Karpas-422 (cell line): ENCODE measurements around the gene ZSCAN2. TPM values are rescaled to one million over a fixed set of nuclear protein-coding genes. Genes with fewer than 3 reads are reported as not detected.

Experiments
- DNase-seq: peaks from one replicate; pipeline ENCODE4 v3.0.0-alpha.2; 2015
- H2AFZ ChIP-seq: fragments of 200-600 bp; sonication (generic); 2 replicates; pipeline ENCODE4 v1.6.1; 2014; ENCODE audit warnings: antibody characterized with exemption, low read length, mixed read lengths
- H3K27ac ChIP-seq: fragments of 200-600 bp; sonication (generic); 2 replicates; pipeline ENCODE4 v1.5.1; 2014; ENCODE audit warnings: mild to moderate bottlenecking, low read length, moderate library complexity
- H3K27me3 ChIP-seq: fragments of 200-600 bp; sonication (generic); 2 replicates; pipeline ENCODE4 v1.6.1; 2014; ENCODE audit warnings: low read length, mixed read lengths
- H3K36me3 ChIP-seq: fragments of 200-600 bp; sonication (generic); 2 replicates; pipeline ENCODE4 v1.6.1; 2014; ENCODE audit warnings: low read length, mixed read lengths; ENCODE audit not compliant: insufficient read depth
- H3K4me1 ChIP-seq: fragments of 200-600 bp; sonication (generic); 2 replicates; pipeline ENCODE4 v1.6.1; 2014; ENCODE audit warnings: mild to moderate bottlenecking, low read length, mixed read lengths
- H3K4me2 ChIP-seq: fragments of 200-600 bp; sonication (generic); 2 replicates; pipeline ENCODE4 v1.6.1; 2014; ENCODE audit warnings: low read length, low read depth, mild to moderate bottlenecking; ENCODE audit not compliant: poor library complexity, severe bottlenecking
- H3K4me3 ChIP-seq: fragments of 200-600 bp; sonication (generic); 2 replicates; pipeline ENCODE4 v1.5.1; 2014; ENCODE audit warnings: mild to moderate bottlenecking, antibody characterized with exemption, low read length, mixed read lengths
- H3K79me2 ChIP-seq: fragments of 200-600 bp; sonication (generic); 2 replicates; pipeline ENCODE4 v1.6.1; 2014; ENCODE audit warnings: mild to moderate bottlenecking, low read length, mixed read lengths
- H3K9ac ChIP-seq: fragments of 200-600 bp; sonication (generic); 2 replicates; pipeline ENCODE4 v1.6.0; 2014; ENCODE audit warnings: low read length
- H3K9me2 ChIP-seq: fragments of 200-600 bp; sonication (generic), shearing (Covaris generic); replicated peaks from 2 replicates; pipeline ENCODE4 v1.6.0; 2014; ENCODE audit warnings: mild to moderate bottlenecking, low read length, moderate library complexity; ENCODE audit not compliant: insufficient read depth
- H3K9me3 ChIP-seq: fragments of 300-700, 200-600 bp; sonication (generic); 2 replicates; pipeline ENCODE4 v1.6.1; 2014; ENCODE audit warnings: low read length, mixed read lengths
- H4K20me1 ChIP-seq: fragments of 200-600 bp; sonication (generic); 2 replicates; pipeline ENCODE4 v1.6.1; 2014; ENCODE audit warnings: mild to moderate bottlenecking, antibody characterized with exemption, low read length, low read depth; ENCODE audit not compliant: insufficient read depth
- total RNA-seq: library from RNA; depleted of rRNA; stranded (reverse); fragments of >200 nt; shearing (Covaris generic); gene quantifications from 2 replicates; pipeline ENCODE4 v1.2.3, GENCODE V29; 2014; ENCODE audit warnings: low replicate concordance

The ZSCAN2 gene
- total RNA-seq, 1 experiment from 2014 or later: 21.8 TPM

- H3K9ac ChIP-seq: no peak overlapping the region
- peaks cover 7% of the 10 kb centered on the region for H3K4me1 ChIP-seq
- H3K4me2 ChIP-seq: no peak overlapping the region
- DNase-seq: no peak
- no peak overlapping the region for H3K4me3 ChIP-seq
- no peak overlapping the region for H2AFZ ChIP-seq
- H3K36me3 ChIP-seq: no peaks in the 10 kb centered on the region
- no peaks in the 10 kb centered on the region for H3K9me2 ChIP-seq
- H3K27me3 ChIP-seq: no peaks in the 10 kb centered on the region
- H3K27ac ChIP-seq: no peak overlapping the region
- no peaks in the 10 kb centered on the region for H3K9me3 ChIP-seq
- no peaks in the 10 kb centered on the region for H4K20me1 ChIP-seq
- H3K79me2 ChIP-seq: no peaks in the 10 kb centered on the region
Measured at GRCh38 chr15:84591815-84592214, 9.0 kb upstream of the ZSCAN2 start.

- H3K27ac ChIP-seq: no peak overlapping the region
- no peak overlapping the region for H3K4me3 ChIP-seq
- H3K36me3 ChIP-seq: no peaks in the 10 kb centered on the region
- H3K4me2 ChIP-seq: no peak overlapping the region
- H3K4me1 ChIP-seq: peaks cover 20% of the 10 kb centered on the region
- H3K9me2 ChIP-seq: no peaks in the 10 kb centered on the region
- H3K79me2 ChIP-seq: no peaks in the 10 kb centered on the region
- no peak overlapping the region for H2AFZ ChIP-seq
- no peaks in the 10 kb centered on the region for H4K20me1 ChIP-seq
- H3K9me3 ChIP-seq: no peaks in the 10 kb centered on the region
- no peaks in the 10 kb centered on the region for H3K27me3 ChIP-seq
- DNase-seq: no peak
- no peak overlapping the region for H3K9ac ChIP-seq
Measured at GRCh38 chr15:84594617-84595290, 6.1 kb upstream of the ZSCAN2 start.

GRCh38 chr15:84595660-84596059 lies 5.1 kb upstream of the ZSCAN2 start:
- H3K27ac ChIP-seq: no peak overlapping the region
- H3K4me1 ChIP-seq: peaks cover 28% of the 10 kb centered on the region
- H3K36me3 ChIP-seq: no peaks in the 10 kb centered on the region
- no peak overlapping the region for H2AFZ ChIP-seq
- H3K9ac ChIP-seq: no peak overlapping the region
- no peak overlapping the region for H3K4me3 ChIP-seq
- no peaks in the 10 kb centered on the region for H3K9me2 ChIP-seq
- no peak overlapping the region for H3K4me2 ChIP-seq
- no peak for DNase-seq
- no peaks in the 10 kb centered on the region for H3K27me3 ChIP-seq
- no peaks in the 10 kb centered on the region for H4K20me1 ChIP-seq
- H3K9me3 ChIP-seq: no peaks in the 10 kb centered on the region
- no peaks in the 10 kb centered on the region for H3K79me2 ChIP-seq

GRCh38 chr15:84597296-84597695 lies 3.5 kb upstream of the ZSCAN2 start:
- Histone ChIP-seq H2AFZ (no peak overlapping the region), H3K36me3 (no peaks in the 10 kb centered on the region), H3K9ac (no peak overlapping the region), H4K20me1 (no peaks in the 10 kb centered on the region), H3K4me3 (no peak overlapping the region), H3K9me3 (no peaks in the 10 kb centered on the region), H3K27me3 (no peaks in the 10 kb centered on the region), H3K79me2 (peaks cover 11% of the 10 kb centered on the region), H3K27ac (no peak overlapping the region), H3K9me2 (no peaks in the 10 kb centered on the region), H3K4me1 (peaks cover 38% of the 10 kb centered on the region), H3K4me2 (no peak overlapping the region)
- no peak for DNase-seq

GRCh38 chr15:84598250-84598649 lies 2.6 kb upstream of the ZSCAN2 start:
- peak overlapping the region; percentile 44 for H3K9ac ChIP-seq
- H3K27me3 ChIP-seq: no peaks in the 10 kb centered on the region
- peak; percentile 83 for DNase-seq
- H3K36me3 ChIP-seq: no peaks in the 10 kb centered on the region
- H3K27ac ChIP-seq: peak overlapping the region; percentile 42; the same call in 1 of the 2 replicates
- no peaks in the 10 kb centered on the region for H3K9me2 ChIP-seq
- H2AFZ ChIP-seq: peak overlapping the region; percentile 66
- no peaks in the 10 kb centered on the region for H3K9me3 ChIP-seq
- no peaks in the 10 kb centered on the region for H4K20me1 ChIP-seq
- H3K79me2 ChIP-seq: peaks cover 16% of the 10 kb centered on the region
- peaks cover 38% of the 10 kb centered on the region for H3K4me1 ChIP-seq
- peak overlapping the region; percentile 14; the same call in 1 of the 2 replicates for H3K4me3 ChIP-seq
- peak overlapping the region; percentile 54 for H3K4me2 ChIP-seq

GRCh38 chr15:84598993-84599392 lies 1.8 kb upstream of the ZSCAN2 start:
- H3K4me1 ChIP-seq: peaks cover 44% of the 10 kb centered on the region
- no peaks in the 10 kb centered on the region for H3K9me2 ChIP-seq
- H4K20me1 ChIP-seq: no peaks in the 10 kb centered on the region
- no peaks in the 10 kb centered on the region for H3K36me3 ChIP-seq
- peak overlapping the region; percentile 54 for H3K4me2 ChIP-seq
- peak overlapping the region; percentile 66 for H2AFZ ChIP-seq
- H3K27me3 ChIP-seq: no peaks in the 10 kb centered on the region
- peaks cover 16% of the 10 kb centered on the region for H3K79me2 ChIP-seq
- H3K27ac ChIP-seq: peak overlapping the region; percentile 42; the same call in 1 of the 2 replicates
- peak; percentile 62 for DNase-seq
- peak overlapping the region; percentile 44 for H3K9ac ChIP-seq
- H3K9me3 ChIP-seq: no peaks in the 10 kb centered on the region
- peak overlapping the region; percentile 14; the same call in 1 of the 2 replicates for H3K4me3 ChIP-seq

- no peak overlapping the region for H2AFZ ChIP-seq
- H3K4me2 ChIP-seq: peak overlapping the region; percentile 100
- peaks cover 44% of the 10 kb centered on the region for H3K4me1 ChIP-seq
Measured at GRCh38 chr15:84599906-84600305, 903 bp upstream of the ZSCAN2 start.

GRCh38 chr15:84600331-84600686 lies 500 bp upstream of the ZSCAN2 start:
- peak; percentile 75 for DNase-seq
- Histone ChIP-seq H3K9me3 (no peaks in the 10 kb centered on the region), H3K27me3 (no peaks in the 10 kb centered on the region), H3K4me3 (peak overlapping the region; percentile 92), H3K27ac (no peak overlapping the region), H3K36me3 (0 out of 2 replicates have a peak, but pooled peaks cover 4% of the 10 kb centered on the region), H3K4me2 (peak overlapping the region; percentile 100), H2AFZ (peak overlapping the region; percentile 94), H3K4me1 (peaks cover 44% of the 10 kb centered on the region), H4K20me1 (no peaks in the 10 kb centered on the region), H3K79me2 (peaks cover 21% of the 10 kb centered on the region), H3K9ac (peak overlapping the region; percentile 58), H3K9me2 (no peaks in the 10 kb centered on the region)

More at GRCh38 chr15:84599906-84600305, 903 bp upstream of the ZSCAN2 start:
- Histone ChIP-seq H3K9me2 (no peaks in the 10 kb centered on the region), H3K36me3 (0 out of 2 replicates have a peak, but pooled peaks cover under 1% of the 10 kb centered on the region), H3K79me2 (peaks cover 17% of the 10 kb centered on the region), H3K27me3 (no peaks in the 10 kb centered on the region), H3K9me3 (no peaks in the 10 kb centered on the region), H4K20me1 (no peaks in the 10 kb centered on the region), H3K4me3 (no peak overlapping the region), H3K9ac (no peak overlapping the region), H3K27ac (no peak overlapping the region)
- DNase-seq: no peak
